K562 (cell line): ENCODE data around the gene MCEMP1. TPM values are rescaled to one million over a fixed set of nuclear protein-coding genes. Genes with fewer than 3 reads are reported as not detected.

Experiments used
- ATAC-seq: fragments of 200-7000 bp; cut with Tn5 transposase; 3 replicates; pipeline ENCODE4 v1.9.1; 2020; ENCODE audit warnings: moderate library complexity
- BruUV-seq: library from RNA; stranded (reverse); fragments of 400-500 nt; replicated peaks from 2 replicates; lab custom pipeline; 2021; lab: Mats Ljungman, UMichigan
- CTCF ChIA-PET: fragments of 300-600 bp; formaldehyde crosslinking; extraction: SDS; loops from one replicate; lab custom pipeline; 2021; ENCODE audit warnings: low intra/inter-chr PET ratio; lab: Yijun Ruan, JAX
- POLR2A ChIA-PET: fragments of 300-600, 350-650 bp; sonication (Branson Sonifier 250); formaldehyde crosslinking; extraction: SDS; loops from one replicate; lab custom pipeline; 2021; ENCODE audit warnings: antibody characterized with exemption, inconsistent platforms; lab: Yijun Ruan, JAX
- DNase-seq, 4 experiments: peaks; one replicate each; pipeline versions ENCODE4 v3.0.0 to v3.0.0-alpha.2; 2011 to 2018; ENCODE audit warnings: low spot score in 3 of 4, mixed read lengths in 3 of 4; ENCODE audit errors: extremely low read depth in 1 of 4
- FAIRE-seq: peaks from 2 replicates; lab custom pipeline; 2011; peaks lifted over from hg19 to GRCh38; lab: Jason Lieb, UNC
- H2AFZ ChIP-seq: 2 replicates; pipeline ENCODE4 v1.6.0; 2011; ENCODE audit warnings: low read depth, low read length, control low read depth, inconsistent platforms
- H3K27ac ChIP-seq: fragments of 200-600 bp; 3 replicates; pipeline ENCODE4 v1.8.0; 2011; ENCODE audit warnings: low read depth, mild to moderate bottlenecking, control low read depth, inconsistent platforms, low read length, moderate library complexity, mixed read lengths; ENCODE audit errors: extremely low read depth
- H3K27me3 ChIP-seq, 2 experiments: fragments of 300-600 bp in 1 of 2; 2 replicates in 1 of 2; 3 replicates in 1 of 2; pipeline versions ENCODE4 v1.6.0 to v1.8.0; 2011; ENCODE audit warnings: inconsistent platforms in 2 of 2, low read length in 2 of 2, mild to moderate bottlenecking in 1 of 2, mixed read lengths in 1 of 2, moderate library complexity in 1 of 2; ENCODE audit not compliant: control insufficient read depth in 2 of 2, insufficient read depth in 2 of 2
- H3K36me3 ChIP-seq: fragments of 300-600 bp; 3 replicates; pipeline ENCODE4 v1.8.0; 2011; ENCODE audit warnings: mild to moderate bottlenecking, low read length, inconsistent platforms; ENCODE audit not compliant: control insufficient read depth, insufficient read depth
- H3K4me1 ChIP-seq, 2 experiments: fragments of 200-600 bp in 1 of 2; replicated peaks in 1 of 2; 2 replicates in 1 of 2; 3 replicates in 1 of 2; pipeline versions ENCODE4 v1.5.1 to v1.8.0; 2011; ENCODE audit warnings: inconsistent platforms in 2 of 2, low read length in 2 of 2, mild to moderate bottlenecking in 1 of 2, mixed read lengths in 1 of 2, moderate library complexity in 1 of 2; ENCODE audit not compliant: control insufficient read depth in 2 of 2, insufficient read depth in 2 of 2
- H3K4me2 ChIP-seq: 2 replicates; pipeline ENCODE4 v1.6.1; 2011; ENCODE audit warnings: low read length, control low read depth, inconsistent platforms, mixed read lengths; ENCODE audit not compliant: insufficient read depth
- H3K4me3 ChIP-seq: fragments of 200-600 bp; sonication (generic), shearing (Covaris generic); 2 replicates; pipeline ENCODE4 v1.5.1; 2016; ENCODE audit warnings: control low read depth, inconsistent platforms
- H3K79me2 ChIP-seq: fragments of 200-600 bp; 3 replicates; pipeline ENCODE4 v1.8.0; 2011; ENCODE audit warnings: low read length, inconsistent platforms; ENCODE audit not compliant: control insufficient read depth, insufficient read depth
- H3K9ac ChIP-seq, 2 experiments: 2 replicates each; pipeline versions ENCODE4 v1.6.0 to v1.6.1; 2011; ENCODE audit warnings: low read depth in 2 of 2, low read length in 2 of 2, control low read depth in 1 of 2, inconsistent platforms in 1 of 2, mild to moderate bottlenecking in 1 of 2, mixed read lengths in 1 of 2; ENCODE audit not compliant: insufficient read depth in 1 of 2
- H3K9me1 ChIP-seq: one replicate; pipeline ENCODE4 v1.6.0; 2011; ENCODE audit warnings: inconsistent platforms, mild to moderate bottlenecking, low read length, moderate library complexity; ENCODE audit not compliant: control insufficient read depth, insufficient read depth
- H3K9me3 ChIP-seq: replicated peaks from 2 replicates; pipeline ENCODE4 v1.5.1; 2011; ENCODE audit warnings: low read depth, low read length, inconsistent platforms; ENCODE audit not compliant: control insufficient read depth, insufficient read depth
- H4K20me1 ChIP-seq: replicated peaks from 2 replicates; pipeline ENCODE4 v1.6.1; 2011; ENCODE audit warnings: low read length, inconsistent platforms, mixed read lengths; ENCODE audit not compliant: control insufficient read depth, insufficient read depth
- BRD4 ChIP-seq: fragments of 200-600 bp; sonication (generic); IDR thresholded peaks from 2 replicates; pipeline ENCODE4 v1.6.1; 2017; ENCODE audit warnings: inconsistent platforms
- CBFA2T2 ChIP-seq: fragments of 450-650 bp; conservative IDR thresholded peaks from 2 replicates; pipeline ENCODE4 v1.6.1; 2017; ENCODE audit warnings: mild to moderate bottlenecking
- CBX2 ChIP-seq: fragments of 200-600 bp; sonication (generic); IDR thresholded peaks from one replicate; pipeline ENCODE4 v1.6.1; 2012; ENCODE audit warnings: mild to moderate bottlenecking, low read length, inconsistent platforms; ENCODE audit not compliant: insufficient read depth, poor library complexity, severe bottlenecking
- CSDE1 ChIP-seq, 2 experiments: fragments of 450-650 bp; IDR thresholded peaks; 2 replicates each; pipeline ENCODE4 v1.6.1; 2016; ENCODE audit warnings: mild to moderate bottlenecking in 1 of 2
- E2F8 ChIP-seq: fragments of 450-650 bp; IDR thresholded peaks from 2 replicates; pipeline ENCODE4 v1.7.1; 2018; ENCODE audit warnings: mild to moderate bottlenecking, low read depth; ENCODE audit not compliant: partially characterized antibody
- HDAC1 ChIP-seq, 2 experiments: fragments of 450-650 bp; IDR thresholded peaks; 2 replicates each; pipeline ENCODE4 v1.6.1; 2016 to 2017; ENCODE audit warnings: inconsistent platforms in 1 of 2, mild to moderate bottlenecking in 1 of 2, moderate library complexity in 1 of 2
- HDGF ChIP-seq: fragments of 450-650 bp; IDR thresholded peaks from 2 replicates; pipeline ENCODE4 v1.6.1; 2016
- HLTF ChIP-seq: fragments of 450-650 bp; IDR thresholded peaks from 2 replicates; pipeline ENCODE4 v1.6.1; 2016
- LARP7 ChIP-seq: fragments of 450-650 bp; IDR thresholded peaks from 2 replicates; pipeline ENCODE4 v1.6.1; 2016
- MTA3 ChIP-seq: fragments of 450-650 bp; formaldehyde crosslinking; IDR thresholded peaks from 2 replicates; pipeline ENCODE4 v1.6.1; 2017; ENCODE audit warnings: mild to moderate bottlenecking, borderline replicate concordance
- NFYB ChIP-seq: IDR thresholded peaks from 2 replicates; pipeline ENCODE4 v1.6.1; 2011; ENCODE audit warnings: mild to moderate bottlenecking, moderate library complexity; ENCODE audit not compliant: insufficient read length; ENCODE audit errors: extremely low read depth
- NR3C1 ChIP-seq: sonication (generic); formaldehyde crosslinking; IDR thresholded peaks from 2 replicates; pipeline ENCODE4 v1.8.1; 2022; ENCODE audit warnings: missing genetic modification reagents
- PHF20 ChIP-seq: fragments of 450-650 bp; IDR thresholded peaks from 2 replicates; pipeline ENCODE4 v1.6.1; 2018; ENCODE audit not compliant: partially characterized antibody
- PML ChIP-seq: IDR thresholded peaks from 2 replicates; pipeline ENCODE4 v1.6.1; 2012; ENCODE audit warnings: low read length, inconsistent platforms
- STAT5A ChIP-seq: IDR thresholded peaks from 2 replicates; pipeline ENCODE4 v1.6.1; 2012; ENCODE audit warnings: low read length, inconsistent platforms, borderline replicate concordance
- SUPT5H ChIP-seq: fragments of 450-650 bp; IDR thresholded peaks from 2 replicates; pipeline ENCODE4 v1.6.1; 2016
- ZFP30 ChIP-seq: fragments of 250-450 bp; sonication (Bioruptor Pico); IDR thresholded peaks from 2 replicates; pipeline ENCODE4 v1.8.0; 2022; ENCODE audit warnings: moderate library complexity, mild to moderate bottlenecking, inconsistent platforms, borderline replicate concordance
- WGBS: fragments of 100-300 bp; shearing (Covaris generic); methylation state at CpG from one replicate; pipeline ENCODE4 v1.1.6; 2016; ENCODE audit warnings: low coverage, mixed read lengths; ENCODE audit not compliant: insufficient coverage; ENCODE audit errors: missing lambda C conversion rate; 5-methylcytosine and 5-hydroxymethylcytosine counted together
- in situ Hi-C: fragments of 300-500 bp; cut with MboI; formaldehyde crosslinking; loops from 4 replicates; pipeline ENCODE4 v1.15.0; 2018; ENCODE audit warnings: inconsistent platforms, mixed read lengths
- intact Hi-C: fragments of 100-400 bp; cut with micrococcal nuclease; formaldehyde crosslinking; loops from 2 replicates; pipeline ENCODE4 v1.14.2; 2022
- polyA plus RNA-seq, 8 experiments: library from polyadenylated mRNA; depleted of rRNA in 4 of 8; stranded (reverse) in 5 of 8; unstranded in 3 of 8; fragments of >200 nt; fragmentation: Nextera tagmentation in 2 of 8; fragmentation: Illumina TruSeq in 1 of 8; extraction: Ambion mirVana in 2 of 8; extraction: Trizol in 1 of 8; gene quantifications; 2 replicates each; pipeline versions ENCODE4 v1.2.1 to v1.2.3, GENCODE V29; 2011 to 2014; ENCODE audit warnings: inconsistent platforms in 1 of 8, missing spikeins in 1 of 8
- total RNA-seq, 7 experiments: library from RNA; depleted of rRNA in 6 of 7; stranded (reverse); fragments of >200 nt in 6 of 7; fragmentation: Illumina TruSeq in 2 of 7; extraction: Trizol in 2 of 7; gene quantifications; 2 replicates each; pipeline versions ENCODE4 v1.2.1 to v1.2.3, GENCODE V29; 2011 to 2021; ENCODE audit warnings: low replicate concordance in 1 of 7
- TF ChIP-seq, protein P1 (sequence below): fragments of 250-450 bp; sonication (Bioruptor Pico); IDR thresholded peaks from 2 replicates; pipeline ENCODE4 v1.8.0; 2021; ENCODE audit warnings: moderate library complexity, mild to moderate bottlenecking, inconsistent platforms
- TF ChIP-seq, protein P2 (sequence below): fragments of 450-650 bp; formaldehyde crosslinking; conservative IDR thresholded peaks from 2 replicates; pipeline ENCODE4 v1.4.0; 2022; ENCODE audit warnings: mild to moderate bottlenecking, missing genetic modification characterization

The MCEMP1 gene
- total and polyA plus RNA-seq, 9 of the 15 experiments (the other 6 are each of a cell fraction or from before 2014, with no cell fraction given) = 0.11 to 1.8 (median 0.51) TPM

DNA sequence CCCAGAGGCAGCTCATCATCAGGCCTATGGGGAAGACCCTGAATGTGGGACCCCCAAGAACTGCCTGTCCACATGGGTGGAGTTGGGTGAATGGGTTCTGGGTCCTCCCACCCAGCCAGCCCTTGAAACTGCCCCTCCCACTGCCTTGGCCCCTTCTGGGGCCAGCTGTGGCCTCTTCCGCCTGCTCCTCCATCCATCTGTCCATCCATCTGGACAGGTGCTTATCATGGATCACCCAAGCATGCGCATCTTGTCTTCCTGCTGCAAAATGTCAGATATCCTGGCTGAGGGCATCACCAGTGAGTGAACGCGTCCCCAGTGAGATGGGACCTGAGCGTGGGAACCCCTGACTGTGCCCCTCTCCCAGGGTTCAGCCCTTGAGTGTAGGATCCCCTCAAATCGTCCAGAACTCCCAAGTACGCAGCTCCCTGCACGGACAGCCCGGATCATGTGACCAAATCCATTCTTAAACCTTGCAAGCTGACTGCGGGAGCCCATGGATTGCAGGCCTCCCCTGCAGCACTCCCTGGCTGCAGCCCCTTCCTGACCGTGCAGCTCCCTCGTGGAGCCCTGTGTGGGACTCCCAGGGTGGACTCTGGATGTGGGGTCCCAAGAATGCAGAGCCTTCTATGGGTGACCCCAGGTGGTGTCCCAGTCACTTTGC, 38.0 kb upstream of the MCEMP1 start (continued):
- TF ChIP-seq E2F8 (no peak), CBX2 (no peak), MTA3 (no peak), CBFA2T2 (0 out of 2 replicates have a peak, but pooled peaks have one; percentile 49)

- peak; percentile 65 for FAIRE-seq
- no TSS peak for BruUV-seq
- 96% methylated on average over 10 of the region's 13 CpGs for WGBS
- TF ChIP-seq HLTF = 0 out of 2 replicates have a peak, but pooled peaks have one; percentile 25
- TF ChIP-seq CSDE1 (IDR thresholded peaks at IDR 0.05) = peak in 1 of 2 experiments; percentile 33; a peak in 1 of 4 replicates
- TF ChIP-seq LARP7 = 0 out of 2 replicates have a peak, but pooled peaks have one; percentile 31
- no peak for TF ChIP-seq BRD4
- no peak for TF ChIP-seq NFYB
- peak in 1 of 2 experiments; percentile 38; a peak in 1 of 4 replicates for TF ChIP-seq HDAC1 (IDR thresholded peaks at IDR 0.05)
- TF ChIP-seq PML = 0 out of 2 replicates have a peak, but pooled peaks have one; percentile 22
- no peak for TF ChIP-seq ZFP30
- peak; percentile 88 for TF ChIP-seq PHF20
- peak; percentile 73 for TF ChIP-seq SUPT5H
- TF ChIP-seq NR3C1 (CRISPR knock-in tag) = no peak
- TF ChIP-seq HDGF = peak; percentile 73; the same call in 1 of the 2 replicates
- TF ChIP-seq, protein P1, sequence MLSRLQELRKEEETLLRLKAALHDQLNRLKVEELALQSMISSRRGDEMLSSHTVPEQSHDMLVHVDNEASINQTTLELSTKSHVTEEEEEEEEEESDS (CRISPR knock-in tag) = no peak
- TF ChIP-seq STAT5A = peak; percentile 74
- TF ChIP-seq, protein P2, sequence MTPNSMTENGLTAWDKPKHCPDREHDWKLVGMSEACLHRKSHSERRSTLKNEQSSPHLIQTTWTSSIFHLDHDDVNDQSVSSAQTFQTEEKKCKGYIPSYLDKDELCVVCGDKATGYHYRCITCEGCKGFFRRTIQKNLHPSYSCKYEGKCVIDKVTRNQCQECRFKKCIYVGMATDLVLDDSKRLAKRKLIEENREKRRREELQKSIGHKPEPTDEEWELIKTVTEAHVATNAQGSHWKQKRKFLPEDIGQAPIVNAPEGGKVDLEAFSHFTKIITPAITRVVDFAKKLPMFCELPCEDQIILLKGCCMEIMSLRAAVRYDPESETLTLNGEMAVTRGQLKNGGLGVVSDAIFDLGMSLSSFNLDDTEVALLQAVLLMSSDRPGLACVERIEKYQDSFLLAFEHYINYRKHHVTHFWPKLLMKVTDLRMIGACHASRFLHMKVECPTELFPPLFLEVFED (CRISPR knock-in tag) = 0 out of 2 replicates have a peak, but pooled peaks have one; percentile 57
Observed at GRCh38 chr19:7639863-7640348, 37.0 kb upstream of the MCEMP1 start.

More at GRCh38 chr19:7639863-7640348, 37.0 kb upstream of the MCEMP1 start:
- in situ Hi-C loops (no loop called here), intact Hi-C loops (no loop called here)
- peaks cover 6% of the 10 kb centered on the region; the same call in 1 of the 2 replicates for H3K9me3 ChIP-seq
- no peak overlapping the region for H2AFZ ChIP-seq
- H3K4me2 ChIP-seq = no peak overlapping the region; the same call in 1 of the 2 replicates
- ChIA-PET POLR2A (no interaction called here), CTCF (no interaction called here)
- H3K9me1 ChIP-seq = no peaks in the 10 kb centered on the region
- H3K9ac ChIP-seq = no peak overlapping the region
- no peak overlapping the region for H3K4me3 ChIP-seq
- H3K36me3 ChIP-seq = peaks cover 55% of the 10 kb centered on the region; the same call in 2 of the 3 replicates
- no peak overlapping the region for H3K27ac ChIP-seq
- DNase-seq (no peak), ATAC-seq (no peak)
- H3K27me3 ChIP-seq = no peaks in the 10 kb centered on the region; a peak in 1 of 5 replicates
- H3K79me2 ChIP-seq = peaks cover 40% of the 10 kb centered on the region
- peaks cover 15 to 69% of the 10 kb centered on the region in 2 experiments; a peak in 4 of 5 replicates for H3K4me1 ChIP-seq
- peaks cover 21% of the 10 kb centered on the region for H4K20me1 ChIP-seq
